ENCODE measurements around the gene CKLF.
"Not testable (repeated sequence)": the region's sequence is repeated elsewhere in the genome, so short reads cannot be mapped to it uniquely, and the experiment has no call there.

The CKLF gene

DNA sequence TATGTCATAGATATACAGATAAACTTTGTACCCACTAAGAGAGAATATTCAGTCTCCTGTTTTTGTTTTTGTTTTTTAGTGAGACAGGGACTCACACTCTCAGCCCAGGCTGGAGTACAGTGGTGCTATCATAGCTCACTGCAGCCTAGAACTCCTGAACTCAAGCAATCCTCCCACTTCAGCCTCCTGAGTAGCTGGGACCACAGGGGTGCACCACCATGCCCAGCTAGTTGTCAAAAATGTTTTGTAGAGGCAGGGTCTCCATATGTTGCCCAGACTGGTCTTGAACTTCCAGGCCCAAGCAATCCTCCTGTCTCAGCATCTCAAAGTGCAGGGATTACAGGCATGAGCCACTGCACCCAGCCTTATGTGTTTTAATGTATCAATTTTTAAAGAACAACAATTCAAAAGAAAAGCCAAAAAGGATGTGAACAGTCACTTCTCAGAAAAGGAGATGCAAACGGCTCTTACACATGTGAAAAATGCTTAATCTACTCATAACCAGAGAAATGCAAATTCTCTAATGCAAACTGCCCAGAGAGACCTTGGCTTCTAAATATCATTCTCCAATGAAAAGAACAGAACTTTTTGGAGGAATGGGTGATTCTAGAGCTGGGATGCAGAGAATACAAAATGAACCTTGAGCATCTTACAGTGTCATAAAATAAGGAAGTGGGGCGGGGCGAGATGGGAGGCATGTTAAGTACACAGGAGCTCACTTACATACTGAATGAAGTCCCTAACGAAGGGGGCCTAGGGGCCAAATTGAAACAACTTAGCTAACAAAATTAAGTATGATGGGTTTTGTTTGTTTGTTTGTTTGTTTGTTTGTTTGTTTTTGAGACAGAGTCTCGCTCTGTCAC lies 44.8 kb downstream of the CKLF start:
- DNase-seq (ENCODE audit: low read depth) = no peak

DNA sequence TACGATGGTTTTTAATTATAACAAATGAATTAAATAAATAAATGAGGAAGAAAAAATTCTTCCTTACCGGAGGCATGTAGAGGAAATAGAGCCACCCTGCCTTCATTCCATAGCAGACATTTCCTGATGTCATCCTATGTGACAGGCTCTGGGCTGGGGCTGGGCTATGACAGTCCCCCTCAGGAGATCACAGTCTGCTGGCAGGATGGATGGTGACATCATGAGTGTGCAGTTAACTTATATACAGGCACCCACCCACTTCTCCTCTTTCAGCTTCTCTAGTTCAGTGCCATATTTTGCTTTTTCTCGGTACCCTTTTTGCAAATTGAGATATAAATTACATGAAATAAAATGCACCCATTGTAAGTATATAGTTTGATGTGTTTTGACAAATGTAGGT lies 45.7 kb downstream of the CKLF start:
- DNase-seq (ENCODE audit: low read depth) = no peak

DNA sequence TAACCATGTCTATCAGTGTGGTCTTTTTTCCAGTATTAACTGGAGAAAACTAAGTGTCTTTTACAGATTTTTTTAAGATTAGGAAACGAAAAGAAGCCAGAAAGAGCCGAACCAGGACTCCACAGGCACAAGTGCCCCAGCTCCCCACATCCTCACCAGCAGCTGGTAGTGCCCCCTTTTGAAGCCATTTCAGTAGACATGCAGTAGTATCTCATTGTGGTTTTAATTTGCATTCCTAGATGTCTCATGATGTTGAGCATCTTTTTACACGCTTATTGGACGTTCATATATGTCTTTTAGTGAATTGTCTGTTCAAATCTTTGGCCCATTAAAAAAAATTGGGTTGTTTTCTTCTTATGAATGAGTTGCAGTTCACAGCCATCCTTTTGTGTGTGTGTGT lies 47.4 kb downstream of the CKLF start:
- DNase-seq (ENCODE audit: low read depth) = no peak

DNA sequence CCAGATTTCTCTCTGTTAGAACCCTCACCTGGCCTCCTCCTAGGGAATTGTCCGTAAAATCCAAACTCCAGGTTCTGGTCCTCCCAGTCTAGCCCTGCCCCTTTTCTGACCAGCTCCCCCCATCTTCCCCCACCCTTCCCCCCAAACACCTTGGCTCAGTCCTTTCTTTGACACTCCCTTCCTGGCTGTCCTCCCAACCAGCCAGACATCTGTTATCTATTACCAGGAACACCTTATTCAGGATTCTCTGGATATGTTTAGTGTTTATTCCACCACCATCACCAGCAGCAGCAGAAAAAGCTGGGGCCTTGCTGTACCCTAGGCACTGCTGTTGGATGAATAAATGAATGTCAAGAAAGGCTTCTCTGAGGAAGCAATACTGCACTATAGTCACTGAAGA lies 48.1 kb downstream of the CKLF start:
- DNase-seq (ENCODE audit: low read depth) = no peak

DNA sequence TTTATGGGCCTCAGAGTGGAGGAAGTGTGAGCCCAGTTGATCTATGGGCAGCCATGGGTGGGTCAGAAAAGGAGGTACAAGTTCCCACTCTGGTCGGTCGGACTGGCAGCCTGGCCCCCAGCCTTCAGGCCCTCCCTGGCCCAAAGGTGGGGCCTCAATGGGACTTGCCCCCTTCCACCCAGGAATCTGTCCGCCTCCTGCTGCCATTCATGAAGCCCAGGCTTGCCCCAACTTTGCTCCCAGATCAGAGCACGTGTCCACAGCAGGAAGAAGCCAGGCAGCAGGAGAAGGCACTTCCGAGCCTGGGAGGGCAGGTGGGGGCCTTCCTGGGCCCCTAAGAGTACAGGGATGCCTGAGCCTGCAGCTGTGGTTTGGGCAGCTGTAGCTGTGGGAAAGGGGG lies 49.1 kb downstream of the CKLF start:
- no peak for DNase-seq (ENCODE audit: low read depth)

DNA sequence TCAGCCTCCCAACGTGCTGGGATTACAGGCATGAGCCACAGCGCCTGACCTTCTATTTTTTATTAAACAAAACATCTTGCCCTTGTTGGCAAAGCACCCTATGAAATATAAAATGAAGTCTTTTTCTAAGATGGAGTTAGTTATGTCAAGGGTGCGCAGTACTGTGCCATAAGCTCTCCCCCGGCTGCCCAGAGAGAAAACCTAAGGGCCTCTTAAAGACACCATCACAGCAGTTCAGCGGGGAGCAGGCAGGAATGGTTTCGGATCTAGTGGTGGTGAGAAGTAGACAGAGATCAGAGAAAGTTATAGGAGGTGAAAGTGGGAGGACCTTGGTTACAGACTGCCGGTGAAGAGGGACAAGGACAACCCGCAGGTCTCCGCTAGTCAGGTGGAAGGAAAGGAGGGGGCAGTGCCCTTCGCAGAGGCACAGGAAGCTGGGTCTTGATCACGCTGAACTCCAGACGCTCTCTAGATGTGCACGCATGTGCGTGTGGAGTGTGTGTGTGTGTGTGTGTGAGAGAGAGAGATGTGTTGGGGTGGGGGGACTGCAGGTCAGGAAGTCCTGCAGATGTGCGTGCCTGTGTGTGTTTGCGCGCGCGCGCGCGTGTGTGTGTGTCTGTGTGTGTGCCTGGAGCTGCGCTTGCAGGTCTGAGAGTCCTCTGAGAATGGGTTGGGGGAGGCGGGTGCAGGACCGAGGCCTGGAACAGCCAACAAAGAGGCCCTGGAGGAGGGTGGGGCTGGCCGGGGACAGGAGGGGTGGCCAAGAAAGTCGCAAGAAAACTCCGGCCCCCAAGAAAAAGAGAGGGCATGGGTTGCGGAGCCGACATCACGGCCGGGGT lies 51.4 kb downstream of the CKLF start:
- peak; percentile 72 for DNase-seq (ENCODE audit: low read depth)

DNA sequence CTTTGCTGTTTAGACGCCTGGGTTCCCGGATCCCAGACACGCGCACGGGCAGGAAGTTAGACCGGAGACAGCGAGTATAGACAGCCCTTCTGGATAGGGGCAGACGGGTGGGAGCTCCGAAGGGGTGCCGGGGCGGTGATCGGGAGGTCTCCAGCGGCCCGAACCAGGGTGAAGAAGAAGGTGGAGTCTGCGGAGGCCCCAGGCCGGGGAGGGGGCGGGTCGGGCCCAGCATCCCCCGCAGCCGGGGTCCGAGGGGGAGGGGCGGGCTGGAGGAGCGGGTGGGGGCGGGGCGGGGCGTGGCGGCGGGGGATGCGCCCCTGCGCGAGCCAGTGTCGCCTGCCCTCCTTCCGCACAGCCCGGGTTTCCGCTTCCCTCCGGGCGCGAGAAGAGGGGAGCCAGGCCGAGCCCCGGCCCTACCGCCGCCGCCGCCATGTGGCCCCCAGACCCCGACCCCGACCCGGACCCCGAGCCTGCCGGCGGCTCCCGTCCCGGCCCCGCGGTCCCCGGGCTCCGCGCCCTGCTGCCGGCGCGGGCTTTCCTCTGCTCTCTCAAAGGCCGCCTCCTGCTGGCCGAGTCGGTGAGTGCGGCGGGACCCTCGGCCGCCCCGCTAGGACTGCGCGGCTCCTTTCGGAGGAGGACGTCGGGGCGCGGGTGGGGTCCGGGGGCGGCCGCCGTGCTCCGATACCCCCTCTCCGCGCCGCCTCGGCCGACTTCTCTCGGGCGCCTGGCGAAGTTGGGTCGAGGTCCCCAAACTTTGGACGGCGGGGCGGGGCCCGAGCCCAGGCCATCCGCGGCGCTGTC lies 52.2 kb downstream of the CKLF start, which contains the start of gene CMTM3:
CMTM3 (plus strand) TSS at position 329 of the 801 bp plus-strand sequence; CDS start at position 431, 102 bp downstream.
- DNase-seq (ENCODE audit: low read depth) = peak; percentile 67

DNA sequence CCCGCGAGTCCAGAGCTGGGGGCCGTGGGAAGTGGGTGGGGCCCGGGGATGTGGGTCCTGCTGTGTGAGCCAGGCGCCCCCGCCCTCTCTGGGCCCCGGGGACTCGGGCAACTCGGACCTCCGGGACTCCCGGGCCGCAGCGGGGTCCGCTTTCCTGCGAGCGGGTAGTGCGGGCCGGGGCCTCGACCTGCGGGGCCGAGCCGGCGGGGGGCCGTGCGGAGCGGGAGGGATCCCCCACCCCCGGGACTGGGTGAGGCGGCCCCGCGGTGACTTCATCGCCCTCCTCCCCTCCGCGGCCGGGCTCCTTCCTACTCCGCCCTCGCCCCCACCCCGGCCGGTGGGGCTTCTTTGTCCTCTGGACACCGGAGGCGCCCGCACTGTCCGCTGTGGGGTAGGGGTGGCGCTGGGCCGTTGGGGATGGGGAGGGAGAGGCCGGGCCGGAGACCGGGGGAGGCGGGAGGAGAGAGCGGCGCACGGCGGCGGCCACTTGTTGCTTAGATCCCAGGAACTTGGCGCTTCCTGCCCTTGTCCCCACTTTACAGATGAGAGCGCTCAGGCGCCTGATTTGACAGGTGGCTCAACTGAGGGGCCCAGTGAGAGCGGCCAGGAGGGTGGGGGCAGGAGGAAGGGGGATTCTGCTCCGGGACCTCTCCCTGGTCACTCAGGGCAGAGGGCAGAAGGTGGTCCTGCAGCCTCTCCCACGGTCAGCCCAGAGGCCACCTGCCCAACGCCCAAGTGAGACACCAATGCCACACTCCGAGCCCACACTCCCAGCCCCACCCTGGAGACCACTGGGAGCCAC lies 53.0 kb downstream of the CKLF start:
- DNase-seq (ENCODE audit: low read depth) = peak; percentile 53

DNA sequence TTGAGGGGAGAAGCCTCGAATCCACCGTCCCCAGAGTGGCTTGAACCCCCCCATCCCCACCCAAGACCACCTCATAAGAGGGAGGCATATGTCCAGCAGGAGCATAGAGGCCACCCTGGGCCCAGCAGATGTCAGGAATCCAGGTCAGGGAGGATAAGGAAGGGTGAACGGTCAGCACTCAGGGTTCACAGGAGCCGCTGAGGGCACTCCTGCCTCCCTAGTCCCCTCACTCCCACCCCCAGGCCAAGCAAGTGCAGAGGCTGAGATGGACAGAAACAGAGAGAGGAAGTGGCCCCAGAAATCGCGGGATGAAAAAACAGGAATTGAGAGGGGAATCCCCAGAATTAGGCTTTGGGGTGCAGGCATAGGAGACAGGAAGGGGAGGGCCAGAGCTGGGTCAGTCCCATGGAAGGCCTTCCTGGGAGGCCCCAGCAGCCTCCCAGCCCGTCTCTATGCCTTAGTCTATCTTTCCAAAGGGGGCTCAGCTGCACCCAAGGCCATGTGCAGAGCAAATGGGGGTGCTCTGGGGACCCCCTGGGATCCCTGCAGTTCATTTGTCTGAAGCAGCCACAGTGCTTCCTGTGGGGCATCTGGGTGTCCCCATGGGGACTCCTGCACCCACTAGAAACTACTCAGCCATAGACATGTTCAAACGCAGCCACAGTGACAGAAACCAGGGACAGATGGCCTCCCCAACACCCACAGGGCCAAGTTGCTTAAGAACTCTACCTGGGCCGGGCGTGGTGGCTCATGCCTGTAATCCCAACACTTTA lies 53.8 kb downstream of the CKLF start:
- no peak for DNase-seq (ENCODE audit: low read depth)

DNA sequence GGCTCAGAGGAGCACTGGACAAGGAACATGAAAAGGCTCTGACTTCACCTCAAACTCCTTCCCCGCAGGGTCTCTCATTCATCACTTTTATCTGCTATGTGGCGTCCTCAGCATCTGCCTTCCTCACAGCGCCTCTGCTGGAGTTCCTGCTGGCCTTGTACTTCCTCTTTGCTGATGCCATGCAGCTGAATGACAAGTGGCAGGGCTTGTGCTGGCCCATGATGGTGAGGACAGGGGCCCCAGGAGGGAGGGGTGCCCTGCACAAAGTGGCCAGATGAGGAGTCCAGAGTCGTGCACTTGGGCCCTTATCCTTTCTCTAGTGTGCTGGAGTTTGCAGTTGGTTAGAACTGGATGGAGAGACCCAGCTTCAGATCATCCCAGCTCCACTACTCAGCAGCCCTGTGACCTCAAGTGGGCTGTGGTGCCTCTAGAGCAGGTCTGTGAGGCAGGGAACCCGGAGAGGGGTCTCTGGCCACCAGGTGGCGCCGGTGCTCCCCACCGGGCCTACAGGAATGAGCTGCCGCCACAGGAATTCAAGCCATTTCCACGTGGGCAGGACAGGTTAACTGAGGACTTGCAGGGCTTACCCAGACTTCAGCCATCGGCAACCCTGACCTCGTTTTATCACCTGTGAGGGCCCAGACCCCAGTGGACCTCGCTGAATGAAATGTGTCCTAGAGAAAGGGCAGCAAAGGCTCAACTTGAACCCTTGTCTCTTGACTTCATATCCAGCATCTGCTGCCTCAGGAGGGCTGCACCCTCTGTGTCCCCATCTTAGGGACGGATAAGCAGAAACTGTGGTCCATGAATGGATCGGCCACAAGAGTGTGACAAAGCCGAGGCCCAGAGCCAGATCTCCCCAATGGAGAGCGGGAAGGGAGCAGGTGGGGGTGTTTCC lies 56.1 kb downstream of the CKLF start:
- peak; percentile 88 for DNase-seq (ENCODE audit: low read depth)

DNA sequence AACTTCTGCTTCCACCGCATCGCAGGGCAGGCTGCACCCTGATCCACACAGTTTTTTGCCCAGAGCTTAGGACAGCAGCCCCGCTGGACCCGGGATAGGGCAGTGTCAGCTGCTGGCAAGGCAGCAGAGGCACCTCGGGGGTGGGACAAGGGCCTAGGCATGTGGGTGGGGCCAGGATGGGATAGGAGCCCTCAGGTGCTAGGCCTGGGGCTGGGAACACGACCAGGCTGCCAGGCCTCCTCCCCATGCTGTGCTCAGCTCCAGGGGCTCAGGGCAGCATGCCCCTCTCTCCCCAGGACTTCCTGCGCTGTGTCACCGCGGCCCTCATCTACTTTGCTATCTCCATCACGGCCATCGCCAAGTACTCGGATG lies 56.7 kb downstream of the CKLF start:
- no peak for DNase-seq (ENCODE audit: low read depth)

DNA sequence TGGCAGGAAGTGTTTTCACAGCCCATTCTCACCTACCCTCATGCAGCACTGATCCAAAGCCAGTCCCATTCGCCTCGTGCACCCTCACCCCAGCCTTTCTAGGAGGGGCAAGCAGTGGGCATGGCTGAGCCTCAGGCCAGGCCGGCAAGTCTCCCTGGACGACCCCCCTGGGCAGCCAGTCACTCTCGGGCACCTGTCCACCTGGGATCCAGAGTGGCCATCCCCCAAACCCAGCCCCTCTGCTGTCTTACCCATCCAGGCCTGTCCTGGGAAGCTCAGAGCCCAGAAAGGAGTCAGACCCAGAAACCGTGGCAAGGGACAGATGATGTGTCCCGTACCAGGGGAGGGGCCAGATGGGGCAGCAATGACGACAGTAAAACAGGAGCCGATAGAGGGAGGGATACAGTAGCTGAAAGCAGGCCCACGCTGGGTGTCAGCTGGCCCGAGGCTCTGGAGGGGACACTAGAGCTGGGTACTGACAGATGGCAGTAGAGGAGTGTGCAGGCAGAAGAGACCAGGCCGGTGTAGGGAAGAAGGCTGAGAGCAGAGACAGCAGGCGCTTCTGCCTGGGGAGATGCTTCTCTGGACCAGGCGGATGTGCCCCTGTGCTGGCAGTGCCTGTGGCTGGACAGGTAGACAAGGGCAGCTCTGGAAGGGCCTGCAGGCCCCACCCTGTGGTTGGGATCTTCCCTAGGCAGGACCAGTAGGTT lies 57.9 kb downstream of the CKLF start:
- no peak for DNase-seq (ENCODE audit: low read depth)

DNA sequence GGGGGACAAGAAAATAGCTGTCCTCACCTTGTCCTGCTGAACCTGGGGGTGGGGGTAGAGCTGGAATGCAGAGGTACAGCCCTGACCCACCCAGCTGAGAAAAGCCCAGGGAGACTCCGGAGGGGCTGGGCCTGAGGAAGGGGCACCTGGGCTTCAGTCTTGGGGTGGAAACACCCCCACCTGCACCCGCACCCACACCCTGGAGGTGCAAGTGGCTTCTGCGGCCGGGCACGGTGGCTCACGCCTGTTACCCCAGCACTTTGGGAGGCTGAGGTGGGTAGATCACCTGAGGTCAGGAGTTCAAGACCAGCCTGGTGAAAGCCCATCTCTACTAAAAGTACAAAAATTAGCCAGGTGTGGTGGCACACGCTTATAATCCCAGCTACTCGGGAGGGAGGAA lies 59.5 kb downstream of the CKLF start:
- DNase-seq (ENCODE audit: low read depth) = not testable (repeated sequence)

DNA sequence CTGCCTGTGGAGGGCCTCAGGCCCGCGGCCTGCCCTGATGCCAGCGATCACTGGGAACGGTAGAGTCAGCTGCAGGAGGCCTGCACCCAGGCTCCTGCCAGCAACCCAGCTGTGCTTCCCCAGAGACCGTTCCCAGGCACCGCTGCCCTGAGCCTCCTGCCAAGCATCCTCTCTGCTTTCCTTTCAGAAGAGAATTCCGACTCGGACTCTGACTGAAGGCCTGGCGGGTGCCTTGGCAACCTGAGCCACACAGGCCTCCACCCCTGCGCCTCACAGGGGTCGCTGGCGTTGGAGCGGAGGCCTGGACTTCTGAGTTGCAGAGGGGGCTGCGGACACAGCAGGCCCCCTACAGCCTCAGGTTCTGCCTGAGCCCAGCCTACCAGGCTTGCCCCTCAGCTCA lies 60.0 kb downstream of the CKLF start:
- no peak for DNase-seq (ENCODE audit: low read depth)

DNA sequence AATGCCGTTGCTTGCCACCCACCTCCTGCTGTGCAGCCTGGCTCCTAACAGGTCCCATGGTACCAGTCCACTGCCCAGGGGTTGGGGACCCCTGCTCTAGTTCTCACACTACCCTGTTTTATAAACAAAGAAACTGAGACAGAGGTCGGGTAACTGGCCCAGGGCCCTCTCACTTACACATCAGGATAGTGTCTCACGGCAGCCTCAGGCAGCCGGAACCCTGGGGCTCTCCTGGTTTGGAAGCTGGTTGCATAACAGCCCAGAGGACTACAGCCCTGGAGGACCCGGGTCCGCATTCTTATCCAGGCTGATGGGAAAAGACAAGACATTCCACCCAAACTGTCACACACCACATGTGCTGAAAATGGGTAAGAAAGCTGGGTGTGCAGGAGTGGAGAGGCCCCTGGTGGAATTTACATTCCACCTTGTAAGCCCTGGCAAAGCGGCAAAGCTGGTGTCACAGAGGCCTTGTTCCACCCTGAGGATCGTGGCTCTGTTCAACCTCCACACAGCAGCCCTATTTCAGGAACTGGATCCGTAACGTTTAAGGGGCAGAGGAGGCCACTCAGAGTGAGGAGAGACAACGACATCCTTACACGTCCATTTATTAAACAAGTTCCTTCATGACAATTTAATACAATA lies 61.9 kb downstream of the CKLF start:
- no peak for DNase-seq (ENCODE audit: low read depth)

Measured in iris pigment epithelial cell (primary cell).